Measurements from ENCODE around the gene UNC50. TPM values are rescaled to one million over a fixed set of nuclear protein-coding genes. Genes with fewer than 3 reads are reported as not detected.
A peak's percentile ranks its signal among the peaks of the same experiment; 100 is the strongest.

UNC50 gene
- total RNA-seq, 1 donor from 2014 or later, result 45.7 TPM

- peaks cover 34% of the 10 kb centered on the region for H3K36me3 Mint-ChIP-seq (ENCODE audit: unreplicated experiment)
- no peak for DNase-seq (ENCODE audit: extremely low spot score, unreplicated experiment)
- peak; percentile 64 for TF ChIP-seq CTCF (IDR thresholded peaks at IDR 0.05)
- H3K4me1 Mint-ChIP-seq (ENCODE audit: unreplicated experiment), result peaks cover 21% of the 10 kb centered on the region
- H3K27me3 Mint-ChIP-seq (ENCODE audit: unreplicated experiment), result no peaks in the 10 kb centered on the region
- no peak overlapping the region for H3K4me3 Mint-ChIP-seq (ENCODE audit: unreplicated experiment)
- H3K27ac Mint-ChIP-seq (ENCODE audit: unreplicated experiment), result no peak overlapping the region
- H3K9me3 Mint-ChIP-seq (ENCODE audit: unreplicated experiment), result no peaks in the 10 kb centered on the region
Measured at GRCh38 chr2:98601532-98602132, 6.8 kb upstream of the UNC50 start.

GRCh38 chr2:98604547-98604946 is 3.8 kb upstream of the UNC50 start:
- Mint-ChIP-seq H3K4me3 (ENCODE audit: unreplicated experiment) (no peak overlapping the region), H3K27me3 (ENCODE audit: unreplicated experiment) (no peaks in the 10 kb centered on the region), H3K4me1 (ENCODE audit: unreplicated experiment) (peaks cover 36% of the 10 kb centered on the region), H3K36me3 (ENCODE audit: unreplicated experiment) (peaks cover 21% of the 10 kb centered on the region), H3K9me3 (ENCODE audit: unreplicated experiment) (no peaks in the 10 kb centered on the region), H3K27ac (ENCODE audit: unreplicated experiment) (no peak overlapping the region)
- no peak for DNase-seq (ENCODE audit: extremely low spot score, unreplicated experiment)
- no peak for TF ChIP-seq CTCF (IDR thresholded peaks at IDR 0.05)

- Mint-ChIP-seq H3K9me3 (ENCODE audit: unreplicated experiment) (no peaks in the 10 kb centered on the region), H3K36me3 (ENCODE audit: unreplicated experiment) (peaks cover 18% of the 10 kb centered on the region), H3K4me1 (ENCODE audit: unreplicated experiment) (peaks cover 41% of the 10 kb centered on the region), H3K4me3 (ENCODE audit: unreplicated experiment) (no peak overlapping the region), H3K27me3 (ENCODE audit: unreplicated experiment) (no peaks in the 10 kb centered on the region), H3K27ac (ENCODE audit: unreplicated experiment) (no peak overlapping the region)
- DNase-seq (ENCODE audit: extremely low spot score, unreplicated experiment), result no peak
- no peak for TF ChIP-seq CTCF (IDR thresholded peaks at IDR 0.05)
Measured at GRCh38 chr2:98605076-98605475, 3.3 kb upstream of the UNC50 start.

- no peak for DNase-seq (ENCODE audit: extremely low spot score, unreplicated experiment)
- Mint-ChIP-seq H3K4me1 (ENCODE audit: unreplicated experiment) (peaks cover 51% of the 10 kb centered on the region), H3K27me3 (ENCODE audit: unreplicated experiment) (no peaks in the 10 kb centered on the region), H3K36me3 (ENCODE audit: unreplicated experiment) (peaks cover 22% of the 10 kb centered on the region), H3K9me3 (ENCODE audit: unreplicated experiment) (no peaks in the 10 kb centered on the region), H3K4me3 (ENCODE audit: unreplicated experiment) (peak overlapping the region; percentile 92), H3K27ac (ENCODE audit: unreplicated experiment) (peak overlapping the region; percentile 32)
- no peak for TF ChIP-seq CTCF (IDR thresholded peaks at IDR 0.05)
Measured at GRCh38 chr2:98606431-98606830, 2.0 kb upstream of the UNC50 start.

- H3K4me1 Mint-ChIP-seq (ENCODE audit: unreplicated experiment), result peaks cover 52% of the 10 kb centered on the region
- peaks cover 25% of the 10 kb centered on the region for H3K36me3 Mint-ChIP-seq (ENCODE audit: unreplicated experiment)
Measured at GRCh38 chr2:98607104-98607503, 1.3 kb upstream of the UNC50 start.

More at GRCh38 chr2:98607104-98607503, 1.3 kb upstream of the UNC50 start:
- no peaks in the 10 kb centered on the region for H3K9me3 Mint-ChIP-seq (ENCODE audit: unreplicated experiment)
- H3K27ac Mint-ChIP-seq (ENCODE audit: unreplicated experiment), result peak overlapping the region; percentile 56
- no peaks in the 10 kb centered on the region for H3K27me3 Mint-ChIP-seq (ENCODE audit: unreplicated experiment)
- no peak for DNase-seq (ENCODE audit: extremely low spot score, unreplicated experiment)
- H3K4me3 Mint-ChIP-seq (ENCODE audit: unreplicated experiment), result peak overlapping the region; percentile 92
- no peak for TF ChIP-seq CTCF (IDR thresholded peaks at IDR 0.05)

Measured in osteocyte (in vitro differentiated cells).